Activated T-helper 1 cell treated with anti-CD3 and anti-CD28 coated beads, Interleukin-2, amount 50 U/mL, for 16 hours (primary cell): ENCODE data around the gene TEX101.

ENCODE experiments used
- DNase-seq, 2 donors: peaks; one replicate each; pipeline ENCODE4 v3.0.0-alpha.2; 2020; ENCODE audit warnings: low read depth in 1 of 2, low spot score in 1 of 2

Gene TEX101

GRCh38 chr19:43445426-43445825, 30.7 kb downstream of the TEX101 start:
- DNase-seq: no peak

GRCh38 chr19:43446746-43447489, 32.2 kb downstream of the TEX101 start:
- DNase-seq: peak; percentile 68 to 69

GRCh38 chr19:43447655-43448054, 33.0 kb downstream of the TEX101 start:
- DNase-seq: no peak

GRCh38 chr19:43450545-43450997, 35.9 kb downstream of the TEX101 start:
- DNase-seq: no peak

- no peak for DNase-seq
These were observed 37.9 kb downstream of the TEX101 start for GRCh38 chr19:43452582-43452981.

- no peak for DNase-seq
These were observed 39.3 kb downstream of the TEX101 start for GRCh38 chr19:43454031-43454430.

GRCh38 chr19:43455321-43456113, 40.8 kb downstream of the TEX101 start:
- DNase-seq: no peak

- DNase-seq: no peak
These were observed 43.1 kb downstream of the TEX101 start for GRCh38 chr19:43457809-43458208.

- no peak for DNase-seq
These were observed 45.8 kb downstream of the TEX101 start for GRCh38 chr19:43460362-43461016.

GRCh38 chr19:43461303-43461702, 46.6 kb downstream of the TEX101 start:
- no peak for DNase-seq

- DNase-seq: no peak
These were observed 47.7 kb downstream of the TEX101 start for GRCh38 chr19:43462383-43462782.

GRCh38 chr19:43462785-43463380, 48.2 kb downstream of the TEX101 start:
- DNase-seq: no peak

- peak; percentile 99 to 100 for DNase-seq
These were observed 48.9 kb downstream of the TEX101 start for GRCh38 chr19:43463381-43464133.

GRCh38 chr19:43464134-43464775, 49.6 kb downstream of the TEX101 start:
- peak; percentile 55 to 58 for DNase-seq

- DNase-seq: no peak
These were observed 50.9 kb downstream of the TEX101 start, which contains the start of gene LYPD3 for GRCh38 chr19:43465468-43466120. LYPD3 (minus strand) TSS chr19:43465608; CDS start chr19:43465571, 37 bp downstream.

- no peak for DNase-seq
These were observed 52.1 kb downstream of the TEX101 start for GRCh38 chr19:43466793-43467192.

GRCh38 chr19:43467276-43467675, 52.6 kb downstream of the TEX101 start:
- no peak for DNase-seq

- DNase-seq: no peak
These were observed 53.0 kb downstream of the TEX101 start for GRCh38 chr19:43467730-43468129.
